DMS114 treated with DMSO at 0.1 percent for 48 hours (cell line): ENCODE results near the gene ADARB2.

ENCODE experiments used
- DNase-seq: peaks from one replicate; lab custom pipeline; 2025; ENCODE audit not compliant: unreplicated experiment; lab: John Stamatoyannopoulos, UW

The ADARB2 gene

DNA sequence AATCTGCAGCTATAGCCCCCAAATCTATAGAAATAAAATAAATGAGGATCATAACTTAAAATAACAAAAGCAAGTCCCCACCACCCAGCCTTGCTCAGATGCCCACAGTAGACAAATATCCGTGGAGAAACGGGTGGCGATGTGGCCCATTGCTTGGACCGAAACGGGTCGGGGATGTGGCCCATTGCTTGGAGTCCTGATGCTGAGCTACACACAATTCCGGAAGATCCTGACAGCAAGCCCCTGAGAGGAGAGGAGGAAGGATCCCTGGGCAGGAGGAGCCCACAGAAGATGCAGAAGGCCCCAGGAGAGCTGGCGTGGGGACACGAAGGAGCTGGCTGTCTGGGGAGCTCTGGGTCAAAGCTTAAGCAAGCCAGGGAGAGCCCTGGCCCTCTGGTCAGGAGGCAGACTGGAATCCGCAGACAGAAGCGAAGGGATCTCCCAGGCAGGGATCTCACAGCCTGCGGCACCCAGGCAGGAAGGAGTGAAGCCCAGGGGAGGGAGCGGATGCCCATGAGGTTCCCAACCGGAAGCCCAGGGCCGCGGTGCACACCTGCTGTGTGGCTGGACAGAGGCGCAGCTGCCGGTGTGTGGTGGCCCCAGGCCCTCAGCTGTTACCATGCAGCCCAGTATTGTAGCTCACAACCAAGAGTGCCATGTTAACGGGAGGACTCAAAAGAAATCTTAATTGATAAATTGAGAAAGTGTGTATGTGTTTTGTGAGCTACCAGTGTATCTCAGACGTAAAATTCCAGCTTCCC lies 138.8 kb downstream of the ADARB2 start:
- DNase-seq: no peak

DNA sequence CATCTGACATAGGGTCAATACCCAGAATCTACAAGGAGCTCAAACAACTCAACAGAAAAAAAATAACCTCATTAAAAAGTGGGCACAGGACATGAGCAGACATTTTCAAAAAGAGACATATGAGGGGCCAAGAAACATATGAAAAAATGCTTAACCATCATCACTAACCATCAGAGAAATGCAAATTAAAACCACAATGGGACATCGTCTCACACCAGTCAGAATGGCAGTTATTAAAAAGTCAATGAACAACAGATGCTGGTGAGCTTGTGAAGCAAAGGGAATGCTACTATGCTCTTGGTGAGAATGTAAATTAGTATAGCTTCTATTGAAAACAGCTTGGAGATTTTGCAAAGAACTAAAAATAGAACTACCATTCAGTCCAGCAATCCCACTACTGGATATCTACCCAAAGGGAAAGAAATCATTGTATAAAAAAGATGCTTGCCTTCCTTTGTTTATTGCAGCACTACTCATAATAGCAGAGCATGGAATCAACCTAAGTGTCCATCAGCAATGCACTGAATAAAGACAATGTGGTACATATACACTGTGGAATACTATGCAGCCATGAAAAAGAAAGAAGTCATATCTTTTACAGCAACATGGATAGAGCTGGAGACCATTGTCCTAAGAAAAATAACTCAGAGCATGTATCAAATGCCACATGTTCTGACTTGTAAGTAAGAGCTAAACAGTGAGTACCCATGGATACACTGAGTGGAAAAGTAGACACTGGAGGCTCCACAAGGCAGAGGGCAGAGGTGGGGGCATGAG lies 139.8 kb downstream of the ADARB2 start:
- no peak for DNase-seq

DNA sequence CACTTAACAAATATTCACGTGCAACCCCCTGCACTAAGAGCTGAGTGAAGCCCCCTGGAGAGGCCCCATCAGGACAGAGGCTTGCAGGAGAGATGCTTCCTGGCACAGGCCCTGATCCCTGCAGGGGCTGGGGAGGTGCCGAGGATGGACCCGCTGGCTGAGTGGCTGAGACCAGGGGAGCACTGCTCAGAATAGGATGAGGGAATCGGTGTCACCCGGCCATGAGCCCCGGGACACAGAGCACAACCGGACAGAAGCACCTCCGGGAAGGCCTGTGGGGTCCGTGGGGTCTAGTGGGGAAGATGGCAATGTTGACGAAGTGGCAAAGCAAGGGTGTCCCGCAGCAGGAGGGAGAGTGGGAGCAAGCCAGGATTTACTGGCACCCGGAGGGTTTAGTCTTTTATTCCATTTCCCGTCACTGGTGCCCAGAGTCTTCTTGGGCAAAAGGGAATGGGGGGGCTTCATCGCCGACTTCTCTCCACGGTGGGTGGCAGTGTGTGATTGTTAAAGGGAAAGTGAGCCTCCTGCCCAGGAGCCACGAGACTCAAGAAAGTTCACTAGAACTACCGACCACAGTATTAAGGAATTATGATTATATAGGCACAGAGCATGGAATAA lies 140.7 kb downstream of the ADARB2 start:
- no peak for DNase-seq

DNA sequence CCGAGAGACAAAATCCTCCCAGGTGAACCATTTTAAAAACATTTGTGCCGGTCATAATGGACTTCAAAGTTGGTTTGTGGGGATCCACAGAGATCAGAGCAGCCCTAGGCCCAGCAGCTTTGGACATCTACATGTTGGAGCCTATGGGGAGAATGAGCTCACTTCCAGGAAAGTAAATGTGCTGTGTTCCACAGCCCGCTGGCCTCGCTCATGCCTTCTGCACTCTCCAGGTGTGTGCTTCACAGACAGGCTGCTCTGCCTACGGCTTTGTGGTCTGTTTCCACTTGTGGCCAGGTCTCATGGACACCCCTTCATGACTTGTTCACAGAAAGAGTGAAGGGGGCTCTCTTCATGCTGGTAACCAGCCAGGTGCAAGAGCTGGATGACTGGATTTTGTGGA lies 141.6 kb downstream of the ADARB2 start:
- no peak for DNase-seq

DNA sequence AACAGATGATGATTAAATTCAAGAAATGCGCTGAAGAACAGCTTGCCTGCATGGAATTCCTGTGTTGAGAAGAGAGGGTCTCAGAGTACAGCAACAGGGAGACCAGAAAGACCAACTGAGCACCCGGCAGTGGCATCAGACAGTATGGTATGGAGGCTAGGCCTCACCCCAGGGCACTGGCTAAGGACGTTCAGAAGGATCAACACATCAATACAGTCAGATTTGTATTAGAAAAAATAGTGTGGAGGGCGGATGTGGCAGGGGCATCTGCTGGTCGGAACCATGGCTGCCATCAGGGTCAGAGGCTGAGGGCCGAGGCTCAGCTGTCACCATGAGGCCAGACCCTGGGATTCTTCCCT lies 142.1 kb downstream of the ADARB2 start:
- DNase-seq: no peak

GRCh38 chr10:1594372-1595241 lies 142.7 kb downstream of the ADARB2 start:
- DNase-seq: no peak

GRCh38 chr10:1591742-1592141 lies 145.6 kb downstream of the ADARB2 start:
- DNase-seq: no peak

DNA sequence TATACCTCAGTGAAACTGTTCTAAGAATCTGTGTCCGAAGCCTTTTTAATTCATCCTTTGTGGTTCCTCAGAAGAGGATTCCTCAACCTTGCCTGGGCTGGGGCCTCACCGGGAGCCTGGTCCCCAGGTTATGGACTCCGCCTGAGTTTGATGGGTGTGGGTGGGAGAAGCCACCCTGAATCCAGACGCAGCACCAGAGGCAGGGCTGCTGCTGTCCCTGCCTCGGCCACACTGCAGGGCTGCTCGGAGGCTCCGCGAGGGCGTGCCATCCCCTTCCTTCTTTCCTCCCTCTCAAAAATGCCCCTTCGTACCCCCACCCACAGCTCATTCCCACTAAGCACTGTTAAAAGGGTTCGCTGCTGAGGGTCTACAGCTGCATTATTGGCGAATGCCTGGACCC lies 146.3 kb downstream of the ADARB2 start:
- DNase-seq: no peak

DNA sequence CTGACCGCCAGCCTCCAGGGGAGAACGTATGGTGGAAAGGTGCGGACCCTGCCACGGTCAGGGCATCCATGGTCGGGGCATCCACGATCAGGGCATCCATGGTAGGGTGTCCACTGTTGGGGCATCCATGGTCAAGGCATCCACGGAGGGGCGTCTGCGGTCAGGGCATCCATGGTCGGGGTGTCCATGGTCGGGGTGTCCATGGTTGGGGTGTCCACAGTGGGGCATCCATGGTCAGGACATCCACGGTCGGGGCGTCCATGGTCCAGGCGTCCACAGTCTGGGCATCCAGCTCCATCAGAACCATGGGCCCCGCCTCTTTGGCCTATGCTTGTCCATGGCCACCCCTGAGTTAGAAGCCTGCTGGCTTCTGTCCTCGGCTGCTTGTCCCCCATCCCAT lies 148.1 kb downstream of the ADARB2 start:
- no peak for DNase-seq

DNA sequence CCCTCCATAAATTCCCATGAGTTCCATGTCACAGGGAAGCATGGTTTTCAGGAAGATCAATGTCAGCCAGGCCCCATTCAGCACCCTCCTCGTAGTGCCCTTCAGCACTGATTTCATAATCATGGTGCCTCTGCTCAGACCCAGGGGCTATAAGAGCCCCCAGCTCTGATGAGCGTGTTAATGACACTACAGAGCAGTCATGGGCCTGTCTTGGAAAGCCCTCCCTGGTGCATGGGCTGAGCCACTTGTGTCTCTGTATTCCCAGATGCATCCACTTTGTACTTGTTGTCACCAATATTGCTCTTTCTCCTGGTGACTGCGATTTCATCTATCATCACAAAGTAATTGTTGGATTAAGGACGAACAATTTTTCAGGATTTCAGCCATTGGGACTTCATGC lies 154.6 kb downstream of the ADARB2 start:
- no peak for DNase-seq

GRCh38 chr10:1581189-1581588 lies 156.1 kb downstream of the ADARB2 start:
- DNase-seq: no peak

- DNase-seq: no peak
These were observed 157.7 kb downstream of the ADARB2 start for GRCh38 chr10:1579671-1580070.

- no peak for DNase-seq
These were observed 158.2 kb downstream of the ADARB2 start for GRCh38 chr10:1579141-1579491.

DNA sequence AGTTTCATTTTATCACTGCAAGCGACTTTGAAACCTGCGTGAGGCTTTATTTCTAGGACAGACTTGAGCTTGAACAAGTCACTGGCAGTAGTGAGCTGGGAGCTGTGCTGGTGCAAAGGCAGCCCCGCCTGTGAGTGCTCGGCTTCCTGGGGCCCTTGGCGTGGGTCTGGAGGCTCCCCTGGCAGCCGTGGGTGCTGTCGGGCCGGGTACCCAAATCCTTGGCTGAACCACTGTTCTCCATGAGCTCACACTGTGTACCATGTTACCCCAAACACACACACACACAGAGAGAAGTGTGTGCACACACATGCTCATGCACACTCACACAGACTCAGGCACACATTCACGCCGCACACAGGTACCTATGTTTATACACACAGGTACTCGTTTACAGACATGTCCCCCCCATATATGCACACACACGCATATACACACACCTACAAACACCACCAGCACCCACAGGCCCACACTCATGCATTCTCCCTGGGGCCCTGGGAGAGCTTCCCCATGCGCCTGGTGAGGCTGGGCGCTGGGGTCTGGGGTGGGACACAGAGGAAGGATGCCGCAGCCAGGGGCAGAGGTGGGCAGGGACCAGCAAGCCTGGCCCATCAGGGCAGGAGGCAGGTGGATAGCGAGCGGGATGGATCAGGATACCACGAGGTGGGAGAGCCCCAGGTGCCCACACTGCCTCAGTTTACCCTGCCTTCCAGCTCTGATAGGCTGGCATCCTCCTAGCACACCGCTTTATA lies 158.8 kb downstream of the ADARB2 start:
- no peak for DNase-seq

DNA sequence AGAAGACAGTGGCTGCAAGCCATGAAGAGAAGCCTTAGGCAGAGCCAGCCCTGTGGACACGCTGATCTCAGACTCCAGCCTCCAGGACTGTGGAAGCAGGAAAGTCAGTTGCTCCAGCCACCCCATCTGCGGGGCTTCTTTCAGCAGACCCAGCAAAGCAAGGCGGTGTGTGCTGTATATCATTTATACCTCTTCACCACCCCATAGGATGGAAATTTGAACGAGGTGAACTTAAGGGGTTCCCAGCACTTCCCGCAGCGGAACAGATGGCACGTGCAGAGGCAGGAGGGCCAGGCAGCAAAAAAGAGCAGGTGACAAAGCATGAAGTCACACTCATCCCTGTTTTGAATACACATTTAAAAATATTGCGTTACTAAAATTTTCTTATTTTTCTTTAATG lies 159.4 kb downstream of the ADARB2 start:
- no peak for DNase-seq

GRCh38 chr10:1577373-1577770 lies 160.0 kb downstream of the ADARB2 start:
- DNase-seq: no peak

GRCh38 chr10:1576467-1577372 lies 160.6 kb downstream of the ADARB2 start:
- no peak for DNase-seq

DNA sequence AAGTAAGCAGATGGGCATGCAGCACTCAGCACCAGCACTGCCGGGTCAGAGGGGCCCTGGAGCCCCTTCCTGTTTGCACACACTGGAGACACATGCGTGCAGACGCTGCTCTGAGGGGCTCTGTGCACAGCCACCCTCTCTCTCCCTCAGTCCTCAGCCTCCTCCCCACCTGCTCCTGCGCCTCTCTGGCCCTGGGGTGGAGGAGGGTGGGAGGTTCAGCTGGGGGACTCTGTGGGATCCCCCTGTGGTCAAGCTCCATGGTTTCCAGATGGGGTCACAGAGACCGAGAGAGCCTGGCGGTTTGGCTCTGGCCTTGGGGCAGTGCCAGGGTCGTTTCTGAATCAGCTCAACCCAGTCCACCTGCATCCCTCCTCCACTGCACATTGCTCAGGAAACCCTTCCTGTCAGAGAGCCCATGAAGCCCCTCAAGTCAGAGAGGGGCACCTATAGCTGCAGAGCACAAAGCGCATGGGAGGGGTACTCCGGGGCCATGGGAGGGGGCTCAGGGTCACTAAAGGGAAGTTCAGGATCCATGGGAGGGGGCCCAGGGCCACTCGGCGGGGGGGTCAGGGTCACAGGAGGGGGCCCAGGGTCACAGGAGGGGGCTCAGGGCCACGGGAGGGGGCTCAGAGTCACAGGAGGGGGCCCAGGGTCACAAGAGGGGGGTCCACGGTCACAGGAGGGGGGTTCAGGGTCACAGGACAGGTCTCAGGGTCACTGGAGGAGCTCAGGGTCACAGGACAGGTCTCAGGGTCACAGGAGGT lies 161.7 kb downstream of the ADARB2 start:
- no peak for DNase-seq

DNA sequence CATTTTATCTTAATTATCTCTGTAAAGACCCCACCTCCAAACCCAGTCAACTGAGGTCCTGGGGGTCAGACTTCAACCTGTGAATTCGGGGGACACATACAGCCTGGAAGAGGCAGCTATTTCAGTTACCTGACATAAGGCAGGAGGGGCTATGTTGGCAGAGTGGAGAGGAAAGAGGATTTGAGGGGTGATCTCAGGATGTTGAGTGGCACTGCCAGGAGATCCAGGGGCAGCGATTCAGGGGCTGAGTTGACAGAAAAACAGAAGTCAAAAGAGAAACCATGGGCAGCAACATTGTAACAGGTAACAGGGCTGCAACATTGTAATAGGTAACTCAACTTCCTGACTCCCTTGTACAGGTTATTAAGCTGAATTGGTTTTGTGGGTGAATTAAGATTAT lies 162.6 kb downstream of the ADARB2 start:
- DNase-seq: no peak
